NK-92 (cell line): ENCODE results near the gene CCDC152.
"Not testable (repeated sequence)": the region's sequence is repeated elsewhere in the genome, so short reads cannot be mapped to it uniquely, and the experiment has no call there.

Experiments
- DNase-seq: peaks from one replicate; lab custom pipeline; 2025; ENCODE audit not compliant: unreplicated experiment; lab: John Stamatoyannopoulos, UW

Gene CCDC152

DNA sequence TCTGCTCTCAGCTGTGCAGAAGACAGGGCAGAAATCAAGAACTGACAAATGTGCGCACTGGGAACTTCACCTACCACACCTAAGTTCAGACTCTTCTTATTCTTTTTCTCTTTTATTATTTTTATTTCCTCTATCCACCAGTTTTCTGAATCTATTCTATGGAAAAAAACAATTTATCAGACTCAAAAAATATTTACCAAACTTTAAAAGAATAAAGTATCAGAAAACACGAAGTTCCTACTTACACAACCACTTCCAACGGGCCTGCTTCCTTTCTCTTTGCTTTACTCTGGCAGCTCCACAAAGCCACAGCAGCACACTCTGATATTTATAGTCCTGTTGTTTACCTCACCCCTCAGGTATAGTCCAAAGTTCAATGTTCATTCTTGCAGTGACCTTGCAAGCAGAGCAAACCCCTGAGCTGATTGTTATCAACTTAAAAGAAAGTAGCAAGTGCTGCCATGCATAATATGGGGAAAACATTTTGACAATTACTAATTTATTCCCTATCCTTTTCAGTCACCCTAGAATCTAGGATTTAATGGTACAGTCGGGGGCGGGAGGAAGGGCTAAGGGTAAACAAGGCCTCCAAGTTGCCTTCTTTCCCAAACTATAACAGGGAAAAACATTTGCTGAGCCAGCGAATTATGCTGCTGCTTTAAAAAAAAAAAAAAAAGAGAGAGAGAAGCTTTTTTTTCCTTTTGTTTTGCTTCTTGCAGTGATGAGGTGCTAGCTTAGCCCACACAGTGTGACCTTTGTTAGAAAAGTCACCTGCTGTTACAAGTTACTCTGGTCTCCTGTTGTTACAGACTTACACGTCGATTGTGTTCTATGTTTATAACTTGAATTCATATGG is 55.2 kb downstream of the CCDC152 start, which contains the start of gene SELENOP:
Gene SELENOP (minus strand): TSS at position 302 of the 856 bp plus-strand sequence. CDS start 3,539 bp downstream, outside the sequence.
- no peak for DNase-seq

DNA sequence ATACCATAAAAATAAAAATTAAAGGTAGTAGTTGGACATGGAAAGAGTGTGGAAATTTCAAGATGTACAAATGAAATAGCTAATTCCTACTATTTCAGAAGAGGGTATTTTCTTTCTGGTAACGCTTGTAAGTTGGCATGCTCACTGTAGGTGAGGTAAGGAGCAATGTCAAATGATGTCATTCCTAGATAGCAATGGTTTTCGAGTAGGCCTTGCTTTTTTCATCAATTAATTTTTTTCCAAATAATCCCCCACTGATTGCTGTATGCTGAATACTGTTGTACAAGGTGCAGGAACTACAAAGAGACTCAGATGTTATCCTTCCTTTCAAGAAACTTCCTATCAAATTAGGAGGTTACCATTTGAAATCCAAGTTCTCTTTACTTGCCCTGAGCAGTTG is 56.0 kb downstream of the CCDC152 start:
- DNase-seq: no peak

DNA sequence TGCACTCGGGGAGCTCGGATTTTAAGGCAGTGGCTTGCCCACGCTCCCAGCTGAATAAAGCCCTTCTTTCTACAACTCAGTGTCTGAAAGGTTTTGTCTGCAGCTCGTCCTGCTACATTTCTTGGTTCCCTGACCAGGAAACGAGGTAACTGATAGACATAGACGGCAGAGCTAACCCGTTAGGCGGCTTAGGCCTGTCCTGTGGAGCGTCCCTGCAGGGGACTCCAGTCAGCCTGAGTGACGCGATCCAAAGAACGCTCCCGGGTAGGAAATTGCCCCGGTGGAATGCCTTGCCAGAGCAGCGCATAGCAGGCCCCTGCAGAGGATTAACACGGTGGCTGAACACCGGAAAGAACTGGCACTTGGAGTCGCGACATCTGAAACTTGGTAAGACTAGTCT is 56.9 kb downstream of the CCDC152 start:
- no peak for DNase-seq

GRCh38 chr5:42816546-42816945 is 59.9 kb downstream of the CCDC152 start:
- DNase-seq: not testable (repeated sequence)

- no peak for DNase-seq
These were observed 63.1 kb downstream of the CCDC152 start for GRCh38 chr5:42819745-42820144.

GRCh38 chr5:42822548-42822947 is 65.9 kb downstream of the CCDC152 start:
- DNase-seq: no peak

DNA sequence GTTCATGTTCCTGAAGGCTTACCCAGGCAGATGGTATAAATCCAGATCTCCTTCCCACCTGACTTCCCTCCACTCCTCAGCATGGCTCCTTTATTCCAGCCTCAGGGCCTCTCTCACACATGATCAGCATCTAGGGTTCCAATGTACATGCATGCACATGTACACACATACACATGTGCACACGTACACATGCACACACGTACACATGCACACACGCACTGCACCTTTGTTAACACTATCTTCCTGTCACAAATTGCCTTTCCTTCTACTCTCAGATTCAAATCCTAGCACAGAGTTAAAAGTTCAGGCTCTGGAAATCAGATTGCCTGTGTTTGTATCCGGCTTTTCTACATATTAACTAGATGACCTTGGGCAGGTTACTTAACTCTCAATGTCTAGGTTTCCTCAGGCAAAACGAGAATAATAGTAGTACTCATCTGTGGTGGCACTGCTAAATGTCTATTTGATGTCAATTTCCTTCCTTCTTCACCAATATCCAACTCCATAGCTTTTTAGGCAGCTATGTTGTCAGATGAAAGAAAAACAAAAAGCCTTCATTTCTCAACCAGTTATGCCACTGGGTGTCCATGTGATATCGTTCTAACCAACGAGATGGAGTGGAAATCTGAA is 67.8 kb downstream of the CCDC152 start:
- DNase-seq: no peak

GRCh38 chr5:42825422-42826148 is 69.0 kb downstream of the CCDC152 start:
- DNase-seq: no peak

DNA sequence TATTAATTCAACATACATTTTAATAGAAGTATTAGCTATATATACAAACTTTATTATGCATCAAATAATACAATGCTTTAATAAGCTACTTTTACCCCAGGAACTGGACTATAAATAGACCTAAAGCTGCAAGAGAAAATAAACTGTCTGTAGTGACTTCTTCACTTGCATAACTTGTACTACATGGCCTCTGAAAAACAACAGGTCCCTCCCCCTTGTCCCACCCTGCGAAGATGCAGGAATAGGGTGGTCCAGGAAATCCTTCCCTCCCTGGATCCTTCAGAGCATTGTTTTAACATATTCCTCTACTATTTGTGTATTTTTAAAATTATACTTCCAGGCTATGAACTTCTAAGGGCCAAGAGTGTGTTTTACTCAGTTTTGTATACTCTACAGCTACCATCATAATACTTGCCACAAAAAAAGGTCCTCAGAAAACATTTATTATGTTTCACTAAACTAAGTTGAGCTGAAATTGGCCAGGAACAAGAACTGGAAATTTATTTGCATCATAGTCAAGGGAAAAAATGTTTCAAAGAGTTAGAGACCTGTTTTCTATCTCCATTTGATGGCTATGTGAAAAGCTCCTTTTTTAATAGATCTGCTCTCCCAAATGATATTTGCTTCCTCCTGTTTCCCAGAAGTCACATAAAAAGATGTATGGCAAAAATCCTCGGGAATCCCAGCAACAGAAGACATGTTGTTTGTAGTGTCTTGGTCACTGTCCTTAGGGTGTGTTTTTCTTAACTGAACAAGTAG is 70.3 kb downstream of the CCDC152 start:
- no peak for DNase-seq

DNA sequence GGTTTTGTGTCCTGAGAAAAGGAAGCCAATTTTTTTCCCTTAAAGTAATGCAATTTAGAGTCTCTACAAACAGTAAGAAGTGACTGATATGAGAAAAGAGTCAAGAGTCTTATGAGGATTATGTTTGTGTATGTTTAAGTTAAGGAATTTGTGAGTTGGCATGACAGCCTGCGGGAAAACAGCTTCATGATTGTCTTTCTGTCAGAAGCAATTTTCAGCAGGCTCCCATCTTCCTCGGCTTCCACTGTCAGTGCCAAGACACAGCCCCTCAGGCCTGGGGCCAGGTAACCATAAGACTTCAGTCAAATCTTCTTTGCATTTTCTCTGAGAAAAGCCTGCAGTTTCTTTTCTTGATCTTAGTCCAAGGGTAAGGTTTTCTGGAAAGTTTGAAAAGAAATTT is 72.1 kb downstream of the CCDC152 start:
- no peak for DNase-seq

DNA sequence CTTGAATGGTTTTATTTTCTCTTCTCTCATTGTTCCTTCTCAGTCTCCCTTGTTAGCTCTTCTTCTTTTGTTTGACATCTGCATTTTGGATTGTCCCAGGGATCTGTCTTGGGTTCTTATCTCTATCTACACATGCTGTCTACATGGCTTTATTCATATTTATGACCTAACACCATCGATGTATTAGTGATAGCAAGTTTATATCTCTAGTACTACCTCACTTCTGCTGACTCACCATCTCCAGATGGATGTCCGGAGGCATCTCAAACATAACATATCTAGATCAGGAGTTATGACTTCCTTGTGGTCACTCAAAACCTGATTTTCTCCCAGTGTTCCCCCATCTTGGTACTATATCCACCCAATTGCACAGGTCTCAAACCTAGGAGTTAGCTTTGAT is 74.3 kb downstream of the CCDC152 start:
- no peak for DNase-seq

DNA sequence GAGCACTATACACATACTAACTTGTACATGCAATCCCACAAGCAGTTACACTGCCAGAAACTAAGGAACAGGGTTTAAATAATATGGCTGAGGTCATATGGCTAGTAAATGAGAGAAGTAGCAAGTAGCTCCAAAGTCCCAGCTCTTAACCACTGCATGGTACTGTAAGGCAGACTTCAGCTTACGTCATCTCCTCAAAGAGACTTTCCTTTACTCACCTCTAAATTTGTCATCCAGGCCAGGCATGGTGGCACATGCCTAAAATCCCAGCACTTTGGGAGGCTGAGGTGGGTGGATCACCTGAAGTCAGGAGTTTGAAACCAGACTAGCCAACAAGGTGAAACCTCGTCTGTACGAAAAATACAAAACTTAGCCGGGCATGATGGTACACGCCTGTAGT is 75.4 kb downstream of the CCDC152 start:
- no peak for DNase-seq

- no peak for DNase-seq
These were observed 79.6 kb downstream of the CCDC152 start for GRCh38 chr5:42836070-42836769.

GRCh38 chr5:42837601-42838000 is 81.0 kb downstream of the CCDC152 start:
- no peak for DNase-seq

GRCh38 chr5:42839196-42839595 is 82.6 kb downstream of the CCDC152 start:
- DNase-seq: no peak

DNA sequence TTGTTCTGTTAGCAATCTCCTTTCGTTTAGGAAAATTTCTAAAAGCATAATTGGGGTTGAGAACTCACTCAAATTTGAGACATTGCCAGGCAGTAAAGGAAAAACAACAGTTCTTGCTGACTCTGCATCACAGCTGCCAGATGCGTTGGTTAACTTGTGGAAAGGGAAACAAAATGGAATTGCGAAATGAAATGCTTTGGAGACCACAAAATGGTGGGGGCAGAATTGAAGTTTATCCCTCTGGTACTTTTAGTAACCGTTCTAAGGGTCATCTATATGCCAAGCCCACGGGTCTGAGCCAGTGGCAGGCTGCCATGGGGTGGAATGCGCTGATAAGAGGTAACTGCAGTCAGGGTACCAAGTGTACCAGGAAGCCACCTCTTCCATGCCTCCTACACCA is 83.7 kb downstream of the CCDC152 start:
- no peak for DNase-seq

DNA sequence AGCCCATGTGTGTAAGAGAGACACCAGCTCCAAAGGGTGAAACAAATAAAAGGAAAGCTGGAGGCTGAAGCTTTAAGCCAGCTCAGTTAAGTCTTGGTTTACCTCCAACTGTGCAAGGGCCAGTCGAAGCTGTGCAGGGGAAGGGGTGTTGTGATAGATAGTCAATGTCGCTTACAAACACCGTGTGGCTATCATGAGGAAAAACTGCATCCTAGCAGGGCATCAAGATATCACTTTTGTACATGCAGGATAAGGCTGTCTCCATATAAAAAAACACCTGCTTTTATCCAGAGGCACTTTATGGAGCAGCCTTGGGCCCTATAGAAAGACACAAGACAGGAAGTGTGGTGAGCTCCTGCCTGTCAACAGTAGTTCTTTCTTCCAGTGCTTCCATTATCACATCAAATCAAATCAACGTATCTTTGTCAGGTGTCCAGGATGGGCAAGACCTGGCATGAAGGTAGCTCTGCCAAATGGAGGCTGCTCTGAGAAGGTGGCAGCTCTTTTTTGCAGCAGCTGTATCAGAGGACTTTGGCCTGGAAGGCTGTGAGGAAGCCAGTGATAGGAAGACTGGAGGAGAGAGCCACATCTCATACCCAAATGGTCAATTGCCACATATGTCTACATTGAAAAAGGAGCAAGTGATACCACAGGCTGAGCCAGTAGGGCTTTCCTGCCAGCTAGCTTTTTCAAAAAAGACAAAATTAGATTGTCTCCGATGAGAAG is 84.4 kb downstream of the CCDC152 start:
- no peak for DNase-seq

DNA sequence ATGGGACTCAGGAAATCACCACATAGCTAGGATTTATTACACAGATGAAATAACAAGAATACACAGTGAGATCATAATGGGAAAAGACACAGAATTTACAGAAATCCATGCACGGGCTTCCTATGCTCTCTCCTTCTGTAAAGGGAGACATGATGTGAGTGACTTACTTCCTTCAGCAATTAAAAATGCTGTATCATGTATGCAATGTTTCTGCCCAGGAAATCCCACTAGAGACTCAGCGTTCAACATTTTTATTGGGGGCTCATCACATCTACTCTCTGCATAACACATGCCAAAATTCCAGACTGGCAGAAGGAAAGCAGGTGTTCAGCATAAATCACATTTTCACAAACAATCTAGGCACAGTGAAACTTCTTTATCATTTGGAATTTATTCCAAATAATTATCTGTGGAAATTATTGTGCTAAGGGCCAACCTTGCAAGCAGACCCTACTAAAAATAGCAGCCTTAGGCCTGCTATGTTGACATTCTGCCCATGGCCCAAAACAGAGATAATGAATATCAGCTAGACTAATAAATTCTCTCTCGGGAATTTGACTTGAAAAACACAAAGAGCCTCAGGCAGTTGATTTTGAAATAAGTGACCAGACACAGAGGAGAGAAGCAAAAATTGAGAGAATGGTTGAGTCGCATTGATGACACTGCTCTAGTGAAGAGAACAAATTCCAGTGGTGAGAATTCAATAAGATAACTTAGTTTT is 86.5 kb downstream of the CCDC152 start:
- DNase-seq: no peak

- no peak for DNase-seq
These were observed 87.2 kb downstream of the CCDC152 start for GRCh38 chr5:42843675-42844292.
